ENCODE data around the gene KRT85.

GRCh38 chr12:52324153-52324444 is 43.2 kb downstream of the KRT85 start:
- TF ChIP-seq POLR2A (IDR thresholded peaks at IDR 0.05; ENCODE audit: low read depth, low read length) (no peak), PAX5 (IDR thresholded peaks at IDR 0.05; ENCODE audit: insufficient read depth, low read length, severe bottlenecking) (no peak), TAF1 (IDR thresholded peaks at IDR 0.05; ENCODE audit: low read depth, low read length) (no peak), SPI1 (IDR thresholded peaks at IDR 0.05; ENCODE audit: low read depth, low read length) (no peak), POLR2AphosphoS5 (IDR thresholded peaks at IDR 0.05; ENCODE audit: low read depth, low read length) (no peak), POU2F2 (IDR thresholded peaks at IDR 0.05; ENCODE audit: low read depth, low read length) (no peak)
